Measurements from ENCODE around the gene PER1.

PER1 gene

DNA sequence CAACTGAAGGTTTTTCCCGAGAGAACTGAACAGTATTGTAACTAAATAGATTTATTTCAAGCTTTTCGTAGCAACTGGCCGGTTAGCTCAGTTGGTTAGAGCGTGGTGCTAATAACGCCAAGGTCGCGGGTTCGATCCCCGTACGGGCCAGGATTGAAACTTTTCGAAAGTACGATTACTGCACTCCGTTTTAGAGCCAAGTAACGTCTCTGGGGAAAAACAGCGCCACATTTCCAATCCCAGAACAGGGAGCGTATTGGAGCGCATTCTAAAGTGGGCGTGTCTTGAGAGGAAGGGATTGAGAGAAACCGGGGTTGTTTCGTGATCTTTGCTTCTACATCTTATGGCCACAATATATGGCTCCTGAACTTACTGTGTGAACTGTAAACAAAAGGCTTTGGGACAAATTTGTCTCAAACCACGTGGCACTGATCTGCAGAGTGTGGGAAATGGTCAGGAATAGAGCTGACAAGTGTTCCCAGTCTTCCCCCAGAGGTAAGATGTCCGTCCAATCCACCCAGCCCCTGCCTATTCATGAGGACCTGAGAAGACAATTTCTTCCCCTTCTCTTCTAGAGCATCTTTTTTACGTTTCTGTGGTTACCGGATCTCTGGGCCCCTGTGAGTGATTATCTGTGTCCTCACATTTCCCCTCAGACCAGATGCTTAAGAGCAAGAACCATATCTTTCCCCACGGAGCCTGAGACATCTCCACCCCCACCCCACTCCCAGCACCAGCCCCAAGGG, 35.5 kb upstream of the PER1 start:
- TF ChIP-seq, protein P1, sequence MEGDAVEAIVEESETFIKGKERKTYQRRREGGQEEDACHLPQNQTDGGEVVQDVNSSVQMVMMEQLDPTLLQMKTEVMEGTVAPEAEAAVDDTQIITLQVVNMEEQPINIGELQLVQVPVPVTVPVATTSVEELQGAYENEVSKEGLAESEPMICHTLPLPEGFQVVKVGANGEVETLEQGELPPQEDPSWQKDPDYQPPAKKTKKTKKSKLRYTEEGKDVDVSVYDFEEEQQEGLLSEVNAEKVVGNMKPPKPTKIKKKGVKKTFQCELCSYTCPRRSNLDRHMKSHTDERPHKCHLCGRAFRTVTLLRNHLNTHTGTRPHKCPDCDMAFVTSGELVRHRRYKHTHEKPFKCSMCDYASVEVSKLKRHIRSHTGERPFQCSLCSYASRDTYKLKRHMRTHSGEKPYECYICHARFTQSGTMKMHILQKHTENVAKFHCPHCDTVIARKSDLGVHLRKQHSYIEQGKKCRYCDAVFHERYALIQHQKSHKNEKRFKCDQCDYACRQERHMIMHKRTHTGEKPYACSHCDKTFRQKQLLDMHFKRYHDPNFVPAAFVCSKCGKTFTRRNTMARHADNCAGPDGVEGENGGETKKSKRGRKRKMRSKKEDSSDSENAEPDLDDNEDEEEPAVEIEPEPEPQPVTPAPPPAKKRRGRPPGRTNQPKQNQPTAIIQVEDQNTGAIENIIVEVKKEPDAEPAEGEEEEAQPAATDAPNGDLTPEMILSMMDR (IDR thresholded peaks at IDR 0.05; ENCODE audit: extremely low read depth, insufficient read depth, missing control alignments): no peak
- peak; percentile 82 for DNase-seq (ENCODE audit: low spot score)
- in situ Hi-C loops (cut with MboI; ENCODE audit: low pct_unique_long_range_greater_than_20kb, low sequenced_read_pairs, unreplicated experiment): no loop called here

DNA sequence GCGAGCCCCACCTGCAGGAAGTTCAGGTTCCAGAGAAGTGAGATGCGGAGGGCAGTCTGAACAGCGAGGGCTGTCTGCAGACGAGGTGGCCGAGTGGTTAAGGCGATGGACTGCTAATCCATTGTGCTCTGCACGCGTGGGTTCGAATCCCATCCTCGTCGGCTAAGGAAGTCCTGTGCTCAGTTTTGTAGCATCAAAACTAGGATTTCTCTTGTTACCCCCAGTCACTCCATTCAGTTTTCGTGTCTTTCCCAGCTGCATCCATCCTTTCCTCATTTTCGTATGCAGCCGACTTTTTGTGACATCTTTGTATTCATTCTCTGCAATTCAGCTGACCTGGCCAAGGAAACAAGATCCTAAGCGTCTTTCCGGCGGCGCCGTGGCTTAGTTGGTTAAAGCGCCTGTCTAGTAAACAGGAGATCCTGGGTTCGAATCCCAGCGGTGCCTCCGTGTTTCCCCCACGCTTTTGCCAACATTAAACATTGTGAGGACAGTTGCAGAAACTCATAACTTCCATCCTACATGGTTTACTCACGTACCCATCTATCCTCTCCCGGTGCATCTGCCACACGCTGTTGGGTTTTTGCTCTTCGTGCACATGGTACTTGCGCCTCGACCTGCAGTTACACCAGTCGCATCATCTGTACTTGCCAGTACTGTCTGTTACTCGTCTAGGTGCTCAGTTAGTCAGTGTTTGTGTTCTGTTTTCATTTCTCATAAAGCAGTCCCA, 34.7 kb upstream of the PER1 start:
- in situ Hi-C loops (cut with MboI; ENCODE audit: low pct_unique_long_range_greater_than_20kb, low sequenced_read_pairs, unreplicated experiment): no loop called here
- TF ChIP-seq, protein P1 (IDR thresholded peaks at IDR 0.05; ENCODE audit: extremely low read depth, insufficient read depth, missing control alignments): peak; percentile 40
- DNase-seq (ENCODE audit: low spot score): peak; percentile 81

DNA sequence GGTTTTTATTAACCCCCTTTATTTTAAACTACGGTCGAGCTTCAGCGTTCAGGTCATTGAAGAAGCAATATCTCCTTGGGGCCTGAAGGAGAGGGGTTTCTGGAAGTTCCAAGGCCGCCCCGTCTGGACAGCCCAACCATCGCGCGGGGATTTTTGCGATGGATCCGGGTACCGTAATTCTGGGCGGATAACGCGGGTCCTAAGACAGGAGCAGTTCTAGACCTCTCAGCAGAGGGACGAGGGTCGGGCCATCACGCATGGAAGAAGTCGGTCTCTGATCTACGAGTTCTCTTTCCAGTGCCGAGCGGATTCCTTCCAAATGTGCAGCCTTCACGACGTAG, 34.2 kb upstream of the PER1 start:
- in situ Hi-C loops (cut with MboI; ENCODE audit: low pct_unique_long_range_greater_than_20kb, low sequenced_read_pairs, unreplicated experiment): no loop called here

DNA sequence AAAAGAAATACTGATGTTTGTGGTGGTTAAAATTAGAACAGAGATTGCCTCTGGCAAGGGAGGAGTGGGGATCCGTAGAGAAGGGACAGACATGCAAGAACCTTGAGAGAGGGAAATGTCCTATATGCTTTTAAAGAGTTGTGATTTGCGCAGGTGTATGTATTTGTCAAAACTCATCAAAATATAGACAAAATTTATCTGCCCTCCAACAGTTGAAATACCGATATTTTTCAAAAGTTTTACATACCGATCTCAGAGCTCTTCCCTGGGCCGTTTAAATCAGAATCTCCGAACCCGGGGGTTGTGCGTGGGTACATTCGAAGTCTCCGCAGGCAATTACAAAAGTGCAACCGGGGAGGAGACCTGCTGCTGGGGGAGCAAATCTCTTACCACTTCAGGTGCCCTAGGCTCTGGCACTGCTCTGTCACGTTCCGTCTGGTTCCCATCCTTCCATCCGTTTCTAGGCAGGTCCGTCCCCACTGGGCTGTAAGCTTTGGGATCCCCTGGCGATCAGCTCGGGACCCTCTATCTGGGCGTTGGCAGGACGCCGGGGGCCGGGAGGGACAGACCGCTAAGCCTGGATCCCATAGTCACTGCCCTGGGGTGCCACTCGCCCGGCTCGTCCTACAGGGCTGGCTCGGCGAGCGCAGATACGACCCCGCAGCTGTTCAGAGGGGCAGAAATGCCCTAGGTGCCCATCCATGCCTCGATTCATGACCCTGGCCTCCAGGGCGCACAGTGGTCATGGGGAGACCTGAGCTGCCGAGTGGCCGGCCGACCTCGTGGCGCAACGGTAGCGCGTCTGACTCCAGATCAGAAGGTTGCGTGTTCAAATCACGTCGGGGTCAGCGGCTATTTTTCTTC, 33.6 kb upstream of the PER1 start:
- TF ChIP-seq, protein P1 (IDR thresholded peaks at IDR 0.05; ENCODE audit: extremely low read depth, insufficient read depth, missing control alignments): no peak
- in situ Hi-C loops (cut with MboI; ENCODE audit: low pct_unique_long_range_greater_than_20kb, low sequenced_read_pairs, unreplicated experiment): no loop called here
- peak; percentile 73 for DNase-seq (ENCODE audit: low spot score)

More for the DNA sequence above, 34.2 kb upstream of the PER1 start:
- TF ChIP-seq, protein P1 (IDR thresholded peaks at IDR 0.05; ENCODE audit: extremely low read depth, insufficient read depth, missing control alignments): no peak
- DNase-seq (ENCODE audit: low spot score): no peak

DNA sequence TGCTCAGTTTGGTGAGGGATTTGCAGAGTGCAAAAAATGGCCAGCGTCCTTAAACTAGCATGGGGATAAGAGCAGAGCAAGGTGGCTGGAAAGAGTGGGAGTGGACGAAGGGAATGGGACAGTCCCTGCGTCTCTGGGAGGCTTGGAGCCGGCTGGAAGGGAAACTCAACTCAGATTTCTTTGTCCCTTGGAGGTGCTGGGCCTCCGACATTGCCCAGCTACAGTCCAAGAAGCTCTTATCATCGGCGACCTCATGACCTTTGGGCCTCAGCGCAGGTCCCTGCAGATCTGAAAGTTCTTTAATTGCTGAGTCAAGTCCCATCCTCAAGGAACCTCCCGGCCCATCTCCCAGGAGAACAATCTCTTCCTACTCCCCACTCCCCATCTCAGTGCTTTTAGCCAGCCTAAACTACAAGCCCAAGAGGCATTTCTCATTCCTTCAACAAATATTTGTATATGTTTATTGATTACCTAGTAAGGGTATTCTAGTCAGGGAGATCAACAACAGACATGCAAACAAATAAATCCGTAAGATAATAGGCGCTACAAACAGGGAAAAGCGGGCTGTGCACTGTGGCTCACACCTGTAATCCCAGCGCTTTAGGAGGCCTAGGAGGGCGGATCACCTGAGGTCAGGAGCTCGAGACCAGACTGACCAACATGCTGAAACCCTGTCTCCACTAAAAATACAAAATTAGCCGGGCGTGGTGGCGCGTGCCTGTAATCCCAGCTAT, 25.0 kb upstream of the PER1 start:
- in situ Hi-C loops (cut with MboI; ENCODE audit: low pct_unique_long_range_greater_than_20kb, low sequenced_read_pairs, unreplicated experiment): no loop called here
- TF ChIP-seq, protein P1 (IDR thresholded peaks at IDR 0.05; ENCODE audit: extremely low read depth, insufficient read depth, missing control alignments): no peak
- no peak for DNase-seq (ENCODE audit: low spot score)
